GM12878 (cell line): ENCODE measurements around the gene TOR1B. TPM values are rescaled to one million over a fixed set of nuclear protein-coding genes. Genes with fewer than 3 reads are reported as not detected.

Experiments
- ATAC-seq: fragments of 200-7000 bp; cut with Tn5 transposase; 3 replicates; pipeline ENCODE4 v1.9.1; 2020; ENCODE audit warnings: mild to moderate bottlenecking, moderate library complexity
- BruUV-seq: library from RNA; stranded (reverse); fragments of 400-500 nt; replicated peaks from 2 replicates; lab custom pipeline; 2021; lab: Mats Ljungman, UMichigan
- CTCF ChIA-PET: fragments of 300-600 bp; sonication (Branson Sonifier 250); formaldehyde crosslinking; extraction: SDS; loops from one replicate; lab custom pipeline; 2021; ENCODE audit warnings: inconsistent platforms; lab: Yijun Ruan, JAX
- POLR2A ChIA-PET: fragments of 350-600 bp; formaldehyde crosslinking; extraction: SDS; loops from one replicate; lab custom pipeline; 2021; ENCODE audit warnings: inconsistent platforms; lab: Charles Lee
- RAD21 ChIA-PET: fragments of 300-600 bp; sonication (Branson Sonifier 250); formaldehyde crosslinking; loops from one replicate; lab custom pipeline; 2023; ENCODE audit warnings: antibody characterized with exemption; ENCODE audit not compliant: unreplicated experiment; lab: Charles Lee
- SMC1A ChIA-PET: fragments of 300-600 bp; sonication (Branson Sonifier 250); formaldehyde crosslinking; loops from one replicate; lab custom pipeline; 2023; ENCODE audit not compliant: unreplicated experiment, uncharacterized antibody; lab: Charles Lee
- DNase-seq: peaks from one replicate; pipeline ENCODE4 v3.0.0-alpha.2; 2011; ENCODE audit warnings: low read depth, low spot score
- FAIRE-seq: peaks from 3 replicates; lab custom pipeline; 2011; peaks lifted over from hg19 to GRCh38; lab: Jason Lieb, UNC
- H2AFZ ChIP-seq: 2 replicates; pipeline ENCODE4 v1.6.0; 2011; ENCODE audit warnings: low read depth, low read length, control low read depth; ENCODE audit not compliant: control insufficient read depth
- H3K27ac ChIP-seq: 2 replicates; pipeline ENCODE4 v1.5.1; 2011; ENCODE audit warnings: control low read depth; ENCODE audit not compliant: control insufficient read depth, insufficient read depth
- H3K27me3 ChIP-seq, 2 experiments: replicated peaks in 1 of 2; 2 replicates each; pipeline versions ENCODE4 v1.6.0 to v1.6.1; 2011; ENCODE audit warnings: low read length in 1 of 2; ENCODE audit not compliant: control insufficient read depth in 2 of 2, insufficient read depth in 2 of 2
- H3K36me3 ChIP-seq, 2 experiments: 2 replicates each; pipeline ENCODE4 v1.5.1; 2011; ENCODE audit warnings: low read length in 1 of 2; ENCODE audit not compliant: control insufficient read depth in 2 of 2, insufficient read depth in 2 of 2
- H3K4me1 ChIP-seq: 2 replicates; pipeline ENCODE4 v1.6.1; 2011; ENCODE audit warnings: mild to moderate bottlenecking, low read length, moderate library complexity, mixed read lengths; ENCODE audit not compliant: control insufficient read depth, insufficient read depth
- H3K4me2 ChIP-seq: 2 replicates; pipeline ENCODE4 v1.6.0; 2011; ENCODE audit warnings: control low read depth; ENCODE audit not compliant: control insufficient read depth, insufficient read depth
- H3K4me3 ChIP-seq: fragments of 200-600 bp; sonication (generic); 2 replicates; pipeline ENCODE4 v1.5.1; 2016
- H3K79me2 ChIP-seq: 2 replicates; pipeline ENCODE4 v1.6.0; 2011; ENCODE audit warnings: low read length; ENCODE audit not compliant: control insufficient read depth, insufficient read depth
- H3K9ac ChIP-seq: 2 replicates; pipeline ENCODE4 v1.8.0; 2011; ENCODE audit warnings: low read length, control low read depth, mixed read lengths; ENCODE audit not compliant: control insufficient read depth, insufficient read depth
- H3K9me3 ChIP-seq: replicated peaks from 3 replicates; pipeline ENCODE4 v1.5.1; 2011; ENCODE audit warnings: mild to moderate bottlenecking, low read length; ENCODE audit not compliant: control insufficient read depth, insufficient read depth
- H4K20me1 ChIP-seq: 2 replicates; pipeline ENCODE4 v1.6.0; 2011; ENCODE audit not compliant: control insufficient read depth, insufficient read depth
- BCL11A ChIP-seq: IDR thresholded peaks from 2 replicates; pipeline ENCODE4 v1.6.1; 2011; ENCODE audit warnings: low read depth, low read length
- BHLHE40 ChIP-seq, 2 experiments: fragments of 450-650 bp in 1 of 2; IDR thresholded peaks; 2 replicates each; pipeline ENCODE4 v1.6.1; 2011 to 2017; ENCODE audit warnings: low read depth in 2 of 2, borderline replicate concordance in 1 of 2, improper control_type of control experiment in 1 of 2, low read length in 1 of 2, mild to moderate bottlenecking in 1 of 2
- CBX5 ChIP-seq: sonication (generic); IDR thresholded peaks from 2 replicates; pipeline ENCODE4 v1.6.1; 2016; ENCODE audit warnings: low read depth, moderate library complexity, mild to moderate bottlenecking, inconsistent platforms
- CHD1 ChIP-seq: IDR thresholded peaks from 2 replicates; pipeline ENCODE4 v1.6.1; 2012; ENCODE audit warnings: low read depth, low read length, improper control_type of control experiment
- EED ChIP-seq: sonication (generic); IDR thresholded peaks from 2 replicates; pipeline ENCODE4 v1.6.1; 2016; ENCODE audit warnings: antibody characterized with exemption, low read depth
- ETV6 ChIP-seq, 2 experiments: fragments of 450-650 bp in 1 of 2; IDR thresholded peaks in 1 of 2; conservative IDR thresholded peaks in 1 of 2; 2 replicates each; pipeline ENCODE4 v1.6.1; 2014; ENCODE audit warnings: antibody characterized with exemption in 1 of 2, borderline replicate concordance in 1 of 2, low read depth in 1 of 2, mild to moderate bottlenecking in 1 of 2, moderate library complexity in 1 of 2
- FOXK2 ChIP-seq: fragments of 450-650 bp; IDR thresholded peaks from 2 replicates; pipeline ENCODE4 v1.6.1; 2017; ENCODE audit warnings: mild to moderate bottlenecking, moderate library complexity
- HDGF ChIP-seq: fragments of 450-650 bp; IDR thresholded peaks from 2 replicates; pipeline ENCODE4 v1.6.1; 2016; ENCODE audit warnings: antibody characterized with exemption
- IKZF2 ChIP-seq, 2 experiments: fragments of 450-650 bp; IDR thresholded peaks; 2 replicates each; pipeline ENCODE4 v1.6.1; 2017; ENCODE audit warnings: mild to moderate bottlenecking in 2 of 2, moderate library complexity in 2 of 2
- KDM1A ChIP-seq: fragments of 200-600 bp; sonication (generic); IDR thresholded peaks from 2 replicates; pipeline ENCODE4 v1.6.1; 2016; ENCODE audit warnings: borderline replicate concordance
- NFYA ChIP-seq: IDR thresholded peaks from 2 replicates; pipeline ENCODE4 v1.6.1; 2011; ENCODE audit warnings: low read depth, mild to moderate bottlenecking, low read length, improper control_type of control experiment, borderline replicate concordance
- RAD21 ChIP-seq: IDR thresholded peaks from 2 replicates; pipeline ENCODE4 v1.6.1; 2011; ENCODE audit warnings: mild to moderate bottlenecking, low read depth, low read length, moderate library complexity; ENCODE audit not compliant: insufficient read depth
- YBX1 ChIP-seq: fragments of 450-650 bp; IDR thresholded peaks from 2 replicates; pipeline ENCODE4 v1.6.1; 2016; ENCODE audit warnings: antibody characterized with exemption
- YY1 ChIP-seq: IDR thresholded peaks from 2 replicates; pipeline ENCODE4 v1.6.1; 2011; ENCODE audit warnings: low read depth, mild to moderate bottlenecking, low read length
- WGBS: methylation state at CpG from one replicate; pipeline ENCODE4 v1.1.6; 2016; ENCODE audit warnings: low lambda C conversion rate; ENCODE audit not compliant: insufficient replicate concordance, insufficient coverage; ENCODE audit errors: missing lambda C conversion rate; 5-methylcytosine and 5-hydroxymethylcytosine counted together
- in situ Hi-C: fragments of 300-500 bp; cut with MboI; formaldehyde crosslinking; loops from 9 replicates; pipeline ENCODE4 v1.14.3; 2018; ENCODE audit warnings: mixed read lengths
- intact Hi-C: fragments of 100-400 bp; cut with micrococcal nuclease; formaldehyde crosslinking; loops from one replicate; pipeline ENCODE4 v1.14.2; 2022; ENCODE audit not compliant: unreplicated experiment
- polyA plus RNA-seq, 11 experiments: library from polyadenylated mRNA; depleted of rRNA in 4 of 11; unstranded in 6 of 11; stranded (reverse) in 5 of 11; fragments of >200 nt; fragmentation: Nextera tagmentation in 4 of 11; fragmentation: Illumina TruSeq in 1 of 11; extraction: Ambion mirVana in 4 of 11; extraction: Trizol in 1 of 11; gene quantifications; 1 replicate in 1 of 11; 2 replicates in 10 of 11; pipeline versions ENCODE4 v1.2.1 to v1.2.3, GENCODE V29; 2011 to 2016; ENCODE audit warnings: inconsistent platforms in 2 of 11, missing spikeins in 2 of 11, low read depth in 1 of 11
- total RNA-seq, 4 experiments: library from RNA; depleted of rRNA in 3 of 4; stranded (reverse); fragments of >200 nt in 3 of 4; fragmentation: Illumina TruSeq in 1 of 4; extraction: Trizol in 1 of 4; gene quantifications; 2 replicates each; pipeline versions ENCODE4 v1.2.1 to v1.2.3, GENCODE V29; 2013 to 2021
- TF ChIP-seq, protein P1 (sequence below): fragments of 450-650 bp; formaldehyde crosslinking; IDR thresholded peaks from 2 replicates; pipeline ENCODE4 v1.4.0; 2022; ENCODE audit warnings: mild to moderate bottlenecking, moderate library complexity
- TF ChIP-seq, protein P2 (sequence below): IDR thresholded peaks from 2 replicates; pipeline ENCODE4 v1.6.1; 2011; ENCODE audit warnings: borderline replicate concordance, low read depth, mild to moderate bottlenecking, moderate library complexity, low read length; ENCODE audit not compliant: insufficient read depth, poor library complexity, severe bottlenecking

TOR1B gene
- total and polyA plus RNA-seq, 10 of the 15 experiments (the other 5 are each of a cell fraction or from before 2014, with no cell fraction given), result 1.8 to 17.5 (median 9.9) TPM

GRCh38 chr9:129828051-129828450 is 25.1 kb downstream of the TOR1B start:
- Histone ChIP-seq H3K4me3 (no peak overlapping the region), H3K79me2 (peaks cover 6% of the 10 kb centered on the region), H3K36me3 (peaks cover 6 to 16% of the 10 kb centered on the region in 2 experiments; a peak in 3 of 4 replicates), H3K4me1 (no peaks in the 10 kb centered on the region), H3K9ac (no peak overlapping the region), H3K27me3 (no peaks in the 10 kb centered on the region), H3K9me3 (no peaks in the 10 kb centered on the region), H2AFZ (no peak overlapping the region), H3K4me2 (no peak overlapping the region), H4K20me1 (no peaks in the 10 kb centered on the region), H3K27ac (no peak overlapping the region)
- DNase-seq (no peak), FAIRE-seq (no peak), ATAC-seq (no peak)
- BruUV-seq, result no TSS peak
- intact Hi-C loops (no loop called here), in situ Hi-C loops (loop anchor here (25.0 kb wide), 1 partner anchor 1434 kb away; no protein-coding TSS in a partner anchor)
- RAD21 ChIA-PET, result no interaction called here
- 93% methylated on average over 9 of the region's 9 CpGs for WGBS
- SMC1A ChIA-PET, result no interaction called here
- CTCF ChIA-PET, result no interaction called here
- POLR2A ChIA-PET, result interaction anchor here (0.6 to 1.0 kb wide), 2 partner anchors 10 to 108 kb away, joined by 4 to 6 read pairs; no protein-coding TSS in a partner anchor
- TF ChIP-seq EED (no peak), BHLHE40 (IDR thresholded peaks at IDR 0.05; ENCODE audit: borderline replicate concordance in 1 of 2, low read depth in 2 of 2, low read length in 1 of 2) (no peak), ETV6 (conservative IDR thresholded peaks at IDR 0.05 in 1 of 2, IDR thresholded peaks at IDR 0.05 in 1 of 2; ENCODE audit: borderline replicate concordance in 1 of 2, low read depth in 1 of 2) (no peak), YBX1 (no peak), FOXK2 (no peak), NFYA (no peak), HDGF (no peak), BCL11A (no peak), CHD1 (no peak), YY1 (no peak), IKZF2 (IDR thresholded peaks at IDR 0.05) (no peak), KDM1A (no peak), RAD21 (no peak), CBX5 (no peak)
- TF ChIP-seq, protein P1, sequence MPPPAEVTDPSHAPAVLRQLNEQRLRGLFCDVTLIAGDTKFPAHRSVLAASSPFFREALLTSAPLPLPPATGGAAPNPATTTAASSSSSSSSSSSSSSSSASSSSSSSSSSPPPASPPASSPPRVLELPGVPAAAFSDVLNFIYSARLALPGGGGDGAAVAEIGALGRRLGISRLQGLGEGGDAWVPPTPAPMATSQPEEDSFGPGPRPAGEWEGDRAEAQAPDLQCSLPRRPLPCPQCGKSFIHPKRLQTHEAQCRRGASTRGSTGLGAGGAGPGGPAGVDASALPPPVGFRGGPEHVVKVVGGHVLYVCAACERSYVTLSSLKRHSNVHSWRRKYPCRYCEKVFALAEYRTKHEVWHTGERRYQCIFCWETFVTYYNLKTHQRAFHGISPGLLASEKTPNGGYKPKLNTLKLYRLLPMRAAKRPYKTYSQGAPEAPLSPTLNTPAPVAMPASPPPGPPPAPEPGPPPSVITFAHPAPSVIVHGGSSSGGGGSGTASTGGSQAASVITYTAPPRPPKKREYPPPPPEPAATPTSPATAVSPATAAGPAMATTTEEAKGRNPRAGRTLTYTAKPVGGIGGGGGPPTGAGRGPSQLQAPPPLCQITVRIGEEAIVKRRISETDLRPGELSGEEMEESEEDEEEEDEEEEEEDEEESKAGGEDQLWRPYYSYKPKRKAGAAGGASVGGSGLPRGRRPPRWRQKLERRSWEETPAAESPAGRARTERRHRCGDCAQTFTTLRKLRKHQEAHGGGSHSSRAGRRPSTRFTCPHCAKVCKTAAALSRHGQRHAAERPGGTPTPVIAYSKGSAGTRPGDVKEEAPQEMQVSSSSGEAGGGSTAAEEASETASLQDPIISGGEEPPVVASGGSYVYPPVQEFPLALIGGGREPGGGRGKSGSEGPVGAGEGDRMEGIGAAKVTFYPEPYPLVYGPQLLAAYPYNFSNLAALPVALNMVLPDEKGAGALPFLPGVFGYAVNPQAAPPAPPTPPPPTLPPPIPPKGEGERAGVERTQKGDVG (CRISPR knock-in tag), result no peak
- TF ChIP-seq, protein P2, sequence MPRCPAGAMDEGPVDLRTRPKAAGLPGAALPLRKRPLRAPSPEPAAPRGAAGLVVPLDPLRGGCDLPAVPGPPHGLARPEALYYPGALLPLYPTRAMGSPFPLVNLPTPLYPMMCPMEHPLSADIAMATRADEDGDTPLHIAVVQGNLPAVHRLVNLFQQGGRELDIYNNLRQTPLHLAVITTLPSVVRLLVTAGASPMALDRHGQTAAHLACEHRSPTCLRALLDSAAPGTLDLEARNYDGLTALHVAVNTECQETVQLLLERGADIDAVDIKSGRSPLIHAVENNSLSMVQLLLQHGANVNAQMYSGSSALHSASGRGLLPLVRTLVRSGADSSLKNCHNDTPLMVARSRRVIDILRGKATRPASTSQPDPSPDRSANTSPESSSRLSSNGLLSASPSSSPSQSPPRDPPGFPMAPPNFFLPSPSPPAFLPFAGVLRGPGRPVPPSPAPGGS, result no peak
